ENCODE measurements around the gene MRPL14.

The MRPL14 gene

GRCh38 chr6:44139351-44139743, 12.1 kb upstream of the MRPL14 start:
- DNase-seq: no peak
- no peaks in the 10 kb centered on the region for H3K27me3 ChIP-seq (ENCODE audit: insufficient read depth, low read depth, severe bottlenecking)
- no peak for TF ChIP-seq CTCF (IDR thresholded peaks at IDR 0.05; ENCODE audit: low read depth, low read length)
- no peak overlapping the region for H3K27ac ChIP-seq
- no peak overlapping the region for H3K4me3 ChIP-seq (ENCODE audit: low read depth, low read length)
- H3K9me3 ChIP-seq (ENCODE audit: severe bottlenecking): no peaks in the 10 kb centered on the region
- peaks cover 56% of the 10 kb centered on the region for H3K36me3 ChIP-seq

GRCh38 chr6:44138717-44139350, 11.6 kb upstream of the MRPL14 start:
- no peak for TF ChIP-seq CTCF (IDR thresholded peaks at IDR 0.05; ENCODE audit: low read depth, low read length)
- Histone ChIP-seq H3K36me3 (peaks cover 55% of the 10 kb centered on the region), H3K27me3 (ENCODE audit: insufficient read depth, low read depth, severe bottlenecking) (no peaks in the 10 kb centered on the region), H3K4me3 (ENCODE audit: low read depth, low read length) (no peak overlapping the region), H3K27ac (no peak overlapping the region; the same call in 1 of the 2 replicates), H3K9me3 (ENCODE audit: severe bottlenecking) (no peaks in the 10 kb centered on the region)
- no peak for DNase-seq

- no peak for TF ChIP-seq CTCF (IDR thresholded peaks at IDR 0.05; ENCODE audit: low read depth, low read length)
- peak; percentile 9 for DNase-seq
These were observed 8.6 kb upstream of the MRPL14 start for GRCh38 chr6:44135875-44136274.

GRCh38 chr6:44135173-44135758, 8.0 kb upstream of the MRPL14 start:
- Histone ChIP-seq H3K27ac (no peak overlapping the region), H3K27me3 (ENCODE audit: insufficient read depth, low read depth, severe bottlenecking) (no peaks in the 10 kb centered on the region), H3K4me3 (ENCODE audit: low read depth, low read length) (no peak overlapping the region), H3K9me3 (ENCODE audit: severe bottlenecking) (no peaks in the 10 kb centered on the region), H3K36me3 (peaks cover 39% of the 10 kb centered on the region)
- no peak for DNase-seq
- TF ChIP-seq CTCF (IDR thresholded peaks at IDR 0.05; ENCODE audit: low read depth, low read length): no peak

More at GRCh38 chr6:44135875-44136274, 8.6 kb upstream of the MRPL14 start:
- H3K36me3 ChIP-seq: peaks cover 45% of the 10 kb centered on the region
- H3K9me3 ChIP-seq (ENCODE audit: severe bottlenecking): no peaks in the 10 kb centered on the region
- H3K27ac ChIP-seq: no peak overlapping the region
- H3K27me3 ChIP-seq (ENCODE audit: insufficient read depth, low read depth, severe bottlenecking): no peaks in the 10 kb centered on the region
- H3K4me3 ChIP-seq (ENCODE audit: low read depth, low read length): no peak overlapping the region

GRCh38 chr6:44133981-44134711, 6.9 kb upstream of the MRPL14 start:
- no peak overlapping the region for H3K27ac ChIP-seq
- H3K27me3 ChIP-seq (ENCODE audit: insufficient read depth, low read depth, severe bottlenecking): no peaks in the 10 kb centered on the region
- TF ChIP-seq CTCF (IDR thresholded peaks at IDR 0.05; ENCODE audit: low read depth, low read length): no peak
- H3K4me3 ChIP-seq (ENCODE audit: low read depth, low read length): no peak overlapping the region
- DNase-seq: no peak
- no peaks in the 10 kb centered on the region for H3K9me3 ChIP-seq (ENCODE audit: severe bottlenecking)
- H3K36me3 ChIP-seq: peaks cover 35% of the 10 kb centered on the region

Data from WERI-Rb-1 (cell line).